HCT116 (cell line): Measurements from ENCODE around the gene APOH.

Experiments used
- CEBPB ChIP-seq: IDR thresholded peaks from 2 replicates; pipeline ENCODE4 v1.6.1; 2012; ENCODE audit warnings: low read depth
- EGR1 ChIP-seq: IDR thresholded peaks from 2 replicates; pipeline ENCODE4 v1.6.1; 2012; ENCODE audit warnings: low read depth
- ELF1 ChIP-seq: IDR thresholded peaks from 2 replicates; pipeline ENCODE4 v1.6.1; 2012; ENCODE audit warnings: low read depth, borderline replicate concordance
- EZH2 ChIP-seq: fragments of 200-600 bp; sonication (generic); IDR thresholded peaks from 2 replicates; pipeline ENCODE4 v1.6.1; 2017; ENCODE audit warnings: antibody characterized with exemption, mixed run types
- JUND ChIP-seq: IDR thresholded peaks from 2 replicates; pipeline ENCODE4 v1.6.1; 2012
- MAX ChIP-seq: IDR thresholded peaks from 2 replicates; pipeline ENCODE4 v1.6.1; 2012
- POLR2A ChIP-seq: IDR thresholded peaks from 2 replicates; pipeline ENCODE4 v1.7.0; 2011; ENCODE audit warnings: borderline replicate concordance; ENCODE audit not compliant: insufficient read depth, insufficient read length; ENCODE audit errors: extremely low read depth
- POLR2AphosphoS5 ChIP-seq: IDR thresholded peaks from 2 replicates; pipeline ENCODE4 v1.6.1; 2011; ENCODE audit warnings: mild to moderate bottlenecking, low read depth, low read length, moderate library complexity
- SP1 ChIP-seq: IDR thresholded peaks from 2 replicates; pipeline ENCODE4 v1.6.1; 2012; ENCODE audit warnings: low read depth
- YY1 ChIP-seq: IDR thresholded peaks from 2 replicates; pipeline ENCODE4 v1.6.1; 2011; ENCODE audit warnings: low read length, low read depth, moderate library complexity, mild to moderate bottlenecking; ENCODE audit not compliant: insufficient replicate concordance; ENCODE audit errors: extremely low read depth
- ZFX ChIP-seq: fragments of 450-650 bp; IDR thresholded peaks from 2 replicates; pipeline ENCODE4 v1.6.1; 2017
- TF ChIP-seq, protein P1 (sequence below), 3 experiments: fragments of 200-600 bp in 1 of 3; sonication (generic) in 1 of 3; IDR thresholded peaks in 2 of 3; conservative IDR thresholded peaks in 1 of 3; 2 replicates each; pipeline ENCODE4 v1.5.1; 2012 to 2017; ENCODE audit warnings: low read depth in 2 of 3, low read length in 2 of 3, antibody characterized with exemption in 1 of 3, borderline replicate concordance in 1 of 3, control low read depth in 1 of 3, mild to moderate bottlenecking in 1 of 3, mixed read lengths in 1 of 3, mixed run types in 1 of 3, moderate library complexity in 1 of 3; ENCODE audit not compliant: insufficient read depth in 1 of 3
- TF ChIP-seq, protein P2 (sequence below): IDR thresholded peaks from 2 replicates; pipeline ENCODE4 v1.6.1; 2011; ENCODE audit warnings: mild to moderate bottlenecking, low read length, moderate library complexity; ENCODE audit not compliant: insufficient replicate concordance; ENCODE audit errors: extremely low read depth

GRCh38 chr17:66240630-66241029 lies 11.4 kb upstream of the APOH start:
- TF ChIP-seq POLR2AphosphoS5 (no peak), EGR1 (no peak), POLR2A (no peak), ELF1 (no peak), JUND (no peak), EZH2 (no peak), MAX (no peak), YY1 (no peak), SP1 (no peak), ZFX (no peak), CEBPB (no peak)
- TF ChIP-seq, protein P1, sequence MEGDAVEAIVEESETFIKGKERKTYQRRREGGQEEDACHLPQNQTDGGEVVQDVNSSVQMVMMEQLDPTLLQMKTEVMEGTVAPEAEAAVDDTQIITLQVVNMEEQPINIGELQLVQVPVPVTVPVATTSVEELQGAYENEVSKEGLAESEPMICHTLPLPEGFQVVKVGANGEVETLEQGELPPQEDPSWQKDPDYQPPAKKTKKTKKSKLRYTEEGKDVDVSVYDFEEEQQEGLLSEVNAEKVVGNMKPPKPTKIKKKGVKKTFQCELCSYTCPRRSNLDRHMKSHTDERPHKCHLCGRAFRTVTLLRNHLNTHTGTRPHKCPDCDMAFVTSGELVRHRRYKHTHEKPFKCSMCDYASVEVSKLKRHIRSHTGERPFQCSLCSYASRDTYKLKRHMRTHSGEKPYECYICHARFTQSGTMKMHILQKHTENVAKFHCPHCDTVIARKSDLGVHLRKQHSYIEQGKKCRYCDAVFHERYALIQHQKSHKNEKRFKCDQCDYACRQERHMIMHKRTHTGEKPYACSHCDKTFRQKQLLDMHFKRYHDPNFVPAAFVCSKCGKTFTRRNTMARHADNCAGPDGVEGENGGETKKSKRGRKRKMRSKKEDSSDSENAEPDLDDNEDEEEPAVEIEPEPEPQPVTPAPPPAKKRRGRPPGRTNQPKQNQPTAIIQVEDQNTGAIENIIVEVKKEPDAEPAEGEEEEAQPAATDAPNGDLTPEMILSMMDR (IDR thresholded peaks at IDR 0.05 in 2 of 3, conservative IDR thresholded peaks at IDR 0.05 in 1 of 3; ENCODE audit: borderline replicate concordance in 1 of 3, insufficient read depth in 1 of 3, low read depth in 2 of 3, low read length in 2 of 3) = no peak
- TF ChIP-seq, protein P2, sequence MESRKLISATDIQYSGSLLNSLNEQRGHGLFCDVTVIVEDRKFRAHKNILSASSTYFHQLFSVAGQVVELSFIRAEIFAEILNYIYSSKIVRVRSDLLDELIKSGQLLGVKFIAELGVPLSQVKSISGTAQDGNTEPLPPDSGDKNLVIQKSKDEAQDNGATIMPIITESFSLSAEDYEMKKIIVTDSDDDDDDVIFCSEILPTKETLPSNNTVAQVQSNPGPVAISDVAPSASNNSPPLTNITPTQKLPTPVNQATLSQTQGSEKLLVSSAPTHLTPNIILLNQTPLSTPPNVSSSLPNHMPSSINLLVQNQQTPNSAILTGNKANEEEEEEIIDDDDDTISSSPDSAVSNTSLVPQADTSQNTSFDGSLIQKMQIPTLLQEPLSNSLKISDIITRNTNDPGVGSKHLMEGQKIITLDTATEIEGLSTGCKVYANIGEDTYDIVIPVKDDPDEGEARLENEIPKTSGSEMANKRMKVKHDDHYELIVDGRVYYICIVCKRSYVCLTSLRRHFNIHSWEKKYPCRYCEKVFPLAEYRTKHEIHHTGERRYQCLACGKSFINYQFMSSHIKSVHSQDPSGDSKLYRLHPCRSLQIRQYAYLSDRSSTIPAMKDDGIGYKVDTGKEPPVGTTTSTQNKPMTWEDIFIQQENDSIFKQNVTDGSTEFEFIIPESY = no peak
